ENCODE data around the gene XRCC3. TPM values are rescaled to one million over a fixed set of nuclear protein-coding genes. Genes with fewer than 3 reads are reported as not detected.

XRCC3 gene
- total RNA-seq, 1 donor from 2014 or later = 5.2 TPM

DNA sequence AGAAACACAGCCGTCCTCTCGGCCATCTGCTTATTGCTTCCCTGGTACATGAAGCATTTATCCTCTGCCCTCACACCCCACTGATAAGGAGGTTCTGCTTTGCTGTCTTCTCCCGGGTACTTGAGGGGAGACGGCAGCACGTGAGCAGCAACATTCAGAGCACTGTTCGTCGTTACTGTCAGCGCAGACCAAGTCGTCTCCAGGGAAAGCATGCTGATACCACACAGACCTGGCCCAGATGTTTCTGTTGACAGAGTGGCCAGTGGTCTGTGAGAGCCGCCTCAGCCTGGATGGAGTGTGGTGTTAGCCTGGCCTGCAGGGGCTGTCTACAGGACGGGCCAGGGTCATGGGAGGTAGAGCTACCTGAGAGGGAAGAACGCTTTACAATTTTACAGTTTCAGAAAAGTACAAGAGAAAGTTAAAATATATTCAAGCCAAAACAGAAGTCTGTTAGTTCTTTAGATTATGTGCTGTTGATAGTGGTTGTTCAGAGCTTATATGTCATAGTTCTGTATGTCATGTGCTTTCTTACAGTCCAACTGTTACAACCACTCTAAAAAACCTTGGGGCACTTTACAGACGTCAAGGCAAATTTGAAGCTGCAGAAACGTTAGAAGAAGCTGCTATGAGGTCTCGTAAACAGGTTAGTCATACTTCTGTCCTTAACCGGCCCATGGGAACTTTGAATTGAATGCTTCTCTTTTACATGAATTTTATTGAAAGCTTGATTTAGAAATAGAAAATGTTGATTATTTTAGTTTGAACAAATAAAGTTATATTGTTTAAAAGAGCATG is 38.2 kb downstream of the XRCC3 start:
- no peaks in the 10 kb centered on the region for H3K27me3 Mint-ChIP-seq (ENCODE audit: low read depth, unreplicated experiment)
- FAIRE-seq (no peak), DNase-seq (ENCODE audit: low read depth) (no peak)
- H3K27ac ChIP-seq (ENCODE audit: low read depth, low read length) = no peak overlapping the region
- H4K20me1 ChIP-seq (ENCODE audit: insufficient read depth, low read length) = peaks cover 56% of the 10 kb centered on the region
- no peaks in the 10 kb centered on the region for H3K4me1 ChIP-seq (ENCODE audit: insufficient read depth, low read length)
- no peak overlapping the region for H3K4me3 ChIP-seq (ENCODE audit: insufficient read depth, low read depth, low read length)
- H3K27me3 ChIP-seq (ENCODE audit: insufficient read depth, low read length) = no peaks in the 10 kb centered on the region
- H3K4me2 ChIP-seq (ENCODE audit: low read length) = no peak overlapping the region
- no peak overlapping the region for H3K4me3 Mint-ChIP-seq (ENCODE audit: unreplicated experiment)
- H3K79me2 ChIP-seq (ENCODE audit: insufficient read depth, low read length) = peaks cover 24% of the 10 kb centered on the region
- no peak overlapping the region for H2AFZ ChIP-seq (ENCODE audit: low read depth, low read length)
- H3K9me3 Mint-ChIP-seq (ENCODE audit: unreplicated experiment) = no peaks in the 10 kb centered on the region
- H3K27ac Mint-ChIP-seq (ENCODE audit: unreplicated experiment) = peak overlapping the region; percentile 27
- peaks cover 18% of the 10 kb centered on the region for H3K36me3 Mint-ChIP-seq (ENCODE audit: low read depth, unreplicated experiment)
- no peaks in the 10 kb centered on the region for H3K4me1 Mint-ChIP-seq (ENCODE audit: low read depth, unreplicated experiment)
- H3K9ac ChIP-seq (ENCODE audit: low read length) = no peak overlapping the region
- no peak for TF ChIP-seq CTCF (IDR thresholded peaks at IDR 0.05; ENCODE audit: insufficient read depth, low read depth, low read length)
- H3K36me3 ChIP-seq (ENCODE audit: insufficient read depth, low read length) = peaks cover 81% of the 10 kb centered on the region
- no peaks in the 10 kb centered on the region for H3K9me3 ChIP-seq (ENCODE audit: insufficient read depth, low read depth, low read length)

GRCh38 chr14:103675957-103676356 is 39.3 kb downstream of the XRCC3 start:
- H3K4me3 Mint-ChIP-seq (ENCODE audit: unreplicated experiment) = no peak overlapping the region
- H2AFZ ChIP-seq (ENCODE audit: low read depth, low read length) = no peak overlapping the region
- FAIRE-seq = no peak
- H3K4me3 ChIP-seq (ENCODE audit: insufficient read depth, low read depth, low read length) = no peak overlapping the region
- no peak overlapping the region for H3K4me2 ChIP-seq (ENCODE audit: low read length)
- no peak overlapping the region for H3K27ac ChIP-seq (ENCODE audit: low read depth, low read length)
- H3K36me3 ChIP-seq (ENCODE audit: insufficient read depth, low read length) = peaks cover 85% of the 10 kb centered on the region
- peaks cover 20% of the 10 kb centered on the region for H3K79me2 ChIP-seq (ENCODE audit: insufficient read depth, low read length)
- H3K9me3 Mint-ChIP-seq (ENCODE audit: unreplicated experiment) = no peaks in the 10 kb centered on the region
- DNase-seq (ENCODE audit: low read depth) = no peak
- no peaks in the 10 kb centered on the region for H3K27me3 Mint-ChIP-seq (ENCODE audit: low read depth, unreplicated experiment)
- no peak for TF ChIP-seq EZH2 (IDR thresholded peaks at IDR 0.05; ENCODE audit: insufficient read depth, low read length)
- TF ChIP-seq CTCF (IDR thresholded peaks at IDR 0.05; ENCODE audit: insufficient read depth, low read depth, low read length) = no peak
- no peak overlapping the region for H3K27ac Mint-ChIP-seq (ENCODE audit: unreplicated experiment)
- H3K36me3 Mint-ChIP-seq (ENCODE audit: low read depth, unreplicated experiment) = peaks cover 24% of the 10 kb centered on the region
- H3K9me3 ChIP-seq (ENCODE audit: insufficient read depth, low read depth, low read length) = no peaks in the 10 kb centered on the region
- H3K4me1 Mint-ChIP-seq (ENCODE audit: low read depth, unreplicated experiment) = no peaks in the 10 kb centered on the region
- H4K20me1 ChIP-seq (ENCODE audit: insufficient read depth, low read length) = peaks cover 57% of the 10 kb centered on the region
- no peak overlapping the region for H3K9ac ChIP-seq (ENCODE audit: low read length)
- no peaks in the 10 kb centered on the region for H3K27me3 ChIP-seq (ENCODE audit: insufficient read depth, low read length)
- no peaks in the 10 kb centered on the region for H3K4me1 ChIP-seq (ENCODE audit: insufficient read depth, low read length)

GRCh38 chr14:103671911-103672310 is 43.3 kb downstream of the XRCC3 start:
- peaks cover 27% of the 10 kb centered on the region for H3K36me3 Mint-ChIP-seq (ENCODE audit: low read depth, unreplicated experiment)
- Histone ChIP-seq H3K9ac (ENCODE audit: low read length) (no peak overlapping the region), H3K27ac (ENCODE audit: low read depth, low read length) (no peak overlapping the region), H3K79me2 (ENCODE audit: insufficient read depth, low read length) (peaks cover 30% of the 10 kb centered on the region), H2AFZ (ENCODE audit: low read depth, low read length) (no peak overlapping the region), H4K20me1 (ENCODE audit: insufficient read depth, low read length) (peaks cover 59% of the 10 kb centered on the region), H3K4me2 (ENCODE audit: low read length) (no peak overlapping the region), H3K27me3 (ENCODE audit: insufficient read depth, low read length) (no peaks in the 10 kb centered on the region), H3K4me3 (ENCODE audit: insufficient read depth, low read depth, low read length) (no peak overlapping the region), H3K36me3 (ENCODE audit: insufficient read depth, low read length) (peaks cover 79% of the 10 kb centered on the region), H3K9me3 (ENCODE audit: insufficient read depth, low read depth, low read length) (no peaks in the 10 kb centered on the region), H3K4me1 (ENCODE audit: insufficient read depth, low read length) (no peaks in the 10 kb centered on the region)
- no peak overlapping the region for H3K4me3 Mint-ChIP-seq (ENCODE audit: unreplicated experiment)
- no peak for TF ChIP-seq CTCF (IDR thresholded peaks at IDR 0.05; ENCODE audit: insufficient read depth, low read depth, low read length)
- no peak for TF ChIP-seq EZH2 (IDR thresholded peaks at IDR 0.05; ENCODE audit: insufficient read depth, low read length)
- FAIRE-seq (no peak), DNase-seq (ENCODE audit: low read depth) (no peak)
- no peak overlapping the region for H3K27ac Mint-ChIP-seq (ENCODE audit: unreplicated experiment)
- no peaks in the 10 kb centered on the region for H3K4me1 Mint-ChIP-seq (ENCODE audit: low read depth, unreplicated experiment)
- no peaks in the 10 kb centered on the region for H3K9me3 Mint-ChIP-seq (ENCODE audit: unreplicated experiment)
- no peaks in the 10 kb centered on the region for H3K27me3 Mint-ChIP-seq (ENCODE audit: low read depth, unreplicated experiment)
